Measurements from ENCODE around the gene PLCL1. TPM values are rescaled to one million over a fixed set of nuclear protein-coding genes. Genes with fewer than 3 reads are reported as not detected.

PLCL1 gene
- total and polyA plus RNA-seq, 2 donors from 2014 or later: 13.6 to 14.7 TPM

DNA sequence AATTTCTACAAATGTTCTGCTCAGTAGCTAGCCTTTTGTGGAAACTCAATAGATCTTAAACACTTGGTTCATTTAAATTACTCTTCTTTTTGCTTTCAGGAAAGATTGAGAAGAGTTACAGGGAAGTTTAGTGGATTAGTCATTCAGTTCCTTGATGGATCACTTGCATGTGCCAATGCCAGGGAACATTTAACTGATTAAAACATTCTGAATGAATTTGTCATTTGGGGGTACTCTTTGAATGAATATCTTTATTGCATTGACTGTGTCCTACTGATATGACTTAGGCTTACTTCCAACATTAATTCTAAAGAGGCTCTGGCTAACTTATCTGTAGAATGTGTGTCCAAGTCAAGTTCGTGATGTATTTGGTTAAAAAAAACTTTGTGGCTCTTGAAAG lies 199.8 kb downstream of the PLCL1 start:
- intact Hi-C loops (cut with DNase I): no loop called here
- Histone ChIP-seq H3K36me3 (ENCODE audit: control insufficient read depth in 2 of 3, insufficient read depth in 3 of 3, low read length in 3 of 3) (no peaks in the 10 kb centered on the region), H3K27me3 (ENCODE audit: control insufficient read depth, insufficient read depth, low read length) (no peaks in the 10 kb centered on the region), H3K9ac (ENCODE audit: low read length in 3 of 3) (no peak overlapping the region), H3K9me3 (ENCODE audit: control insufficient read depth in 2 of 3, insufficient read depth in 1 of 3, low read length in 3 of 3) (no peaks in the 10 kb centered on the region), H3K4me3 (ENCODE audit: low read length in 3 of 3) (no peak overlapping the region), H3K4me1 (ENCODE audit: control insufficient read depth in 2 of 3, insufficient read depth in 2 of 3, low read depth in 1 of 3, low read length in 3 of 3) (peaks cover 0 to 17% (median 0%) of the 10 kb centered on the region in 3 donors), H3K27ac (ENCODE audit: low read depth in 2 of 2, low read length in 2 of 2) (no peak overlapping the region)
- TF ChIP-seq, protein P1, sequence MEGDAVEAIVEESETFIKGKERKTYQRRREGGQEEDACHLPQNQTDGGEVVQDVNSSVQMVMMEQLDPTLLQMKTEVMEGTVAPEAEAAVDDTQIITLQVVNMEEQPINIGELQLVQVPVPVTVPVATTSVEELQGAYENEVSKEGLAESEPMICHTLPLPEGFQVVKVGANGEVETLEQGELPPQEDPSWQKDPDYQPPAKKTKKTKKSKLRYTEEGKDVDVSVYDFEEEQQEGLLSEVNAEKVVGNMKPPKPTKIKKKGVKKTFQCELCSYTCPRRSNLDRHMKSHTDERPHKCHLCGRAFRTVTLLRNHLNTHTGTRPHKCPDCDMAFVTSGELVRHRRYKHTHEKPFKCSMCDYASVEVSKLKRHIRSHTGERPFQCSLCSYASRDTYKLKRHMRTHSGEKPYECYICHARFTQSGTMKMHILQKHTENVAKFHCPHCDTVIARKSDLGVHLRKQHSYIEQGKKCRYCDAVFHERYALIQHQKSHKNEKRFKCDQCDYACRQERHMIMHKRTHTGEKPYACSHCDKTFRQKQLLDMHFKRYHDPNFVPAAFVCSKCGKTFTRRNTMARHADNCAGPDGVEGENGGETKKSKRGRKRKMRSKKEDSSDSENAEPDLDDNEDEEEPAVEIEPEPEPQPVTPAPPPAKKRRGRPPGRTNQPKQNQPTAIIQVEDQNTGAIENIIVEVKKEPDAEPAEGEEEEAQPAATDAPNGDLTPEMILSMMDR (IDR thresholded peaks at IDR 0.05; ENCODE audit: borderline replicate concordance, extremely low read depth, insufficient read depth): no peak
- FAIRE-seq: peak; percentile 17
- peak in 1 of 5 donors; percentile 15 for DNase-seq

DNA sequence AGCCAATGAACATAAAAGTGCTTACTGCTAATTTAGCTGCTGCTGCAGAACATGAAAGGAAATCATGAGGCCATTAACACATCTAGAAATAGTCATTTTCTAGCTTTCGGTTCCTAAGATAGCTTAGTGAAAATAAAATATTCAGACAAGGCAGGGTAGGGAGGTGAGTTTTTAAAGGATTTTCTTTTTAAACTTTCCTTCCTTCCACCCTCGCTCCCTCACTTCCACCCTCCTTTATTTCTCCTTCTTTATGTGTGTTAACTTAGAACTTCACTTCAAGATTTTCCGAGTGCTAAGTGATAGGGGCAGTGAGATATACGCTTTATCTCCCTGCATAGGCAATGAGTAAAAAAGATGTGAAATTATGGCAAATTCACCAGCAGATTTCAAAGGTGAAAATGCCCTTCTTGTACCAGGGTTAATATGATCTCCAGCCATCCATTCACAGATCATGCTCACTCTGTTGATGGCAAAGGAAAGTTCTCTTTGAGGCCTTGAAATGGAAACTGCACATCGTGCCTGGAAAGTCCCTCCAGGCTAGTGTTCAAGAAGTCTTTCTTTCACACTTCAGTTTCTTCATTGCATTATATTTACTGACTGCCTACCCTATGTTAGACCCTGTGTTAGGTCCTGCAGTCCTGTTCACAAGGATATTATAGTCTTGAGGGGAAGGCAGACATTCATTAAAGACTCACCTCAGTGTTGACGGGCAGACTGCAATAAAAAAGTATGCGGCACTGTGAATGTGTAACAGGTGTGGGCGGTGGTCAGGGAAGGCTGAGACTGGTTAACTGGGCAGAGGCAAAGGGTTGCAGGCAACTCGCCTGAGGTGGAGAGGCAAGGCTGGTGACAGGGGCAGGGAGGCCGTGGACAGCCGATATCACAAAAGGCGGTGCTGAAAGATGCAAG lies 200.8 kb downstream of the PLCL1 start:
- Histone ChIP-seq H3K4me3 (ENCODE audit: low read length in 3 of 3) (peak overlapping the region in 2 of 3 donors; percentile 0 to 21), H3K27me3 (ENCODE audit: control insufficient read depth, insufficient read depth, low read length) (no peaks in the 10 kb centered on the region), H3K9me3 (ENCODE audit: control insufficient read depth in 2 of 3, insufficient read depth in 1 of 3, low read length in 3 of 3) (no peaks in the 10 kb centered on the region), H3K36me3 (ENCODE audit: control insufficient read depth in 2 of 3, insufficient read depth in 3 of 3, low read length in 3 of 3) (no peaks in the 10 kb centered on the region), H3K9ac (ENCODE audit: low read length in 3 of 3) (no peak overlapping the region), H3K27ac (ENCODE audit: low read depth in 2 of 2, low read length in 2 of 2) (no peak overlapping the region), H3K4me1 (ENCODE audit: control insufficient read depth in 2 of 3, insufficient read depth in 2 of 3, low read depth in 1 of 3, low read length in 3 of 3) (peaks cover 0 to 17% (median 0%) of the 10 kb centered on the region in 3 donors)
- peak in 4 of 5 donors; percentile 19 to 71 (median 26) for DNase-seq
- intact Hi-C loops (cut with DNase I): no loop called here
- no peak for FAIRE-seq
- TF ChIP-seq, protein P1 (IDR thresholded peaks at IDR 0.05; ENCODE audit: borderline replicate concordance, extremely low read depth, insufficient read depth): no peak

DNA sequence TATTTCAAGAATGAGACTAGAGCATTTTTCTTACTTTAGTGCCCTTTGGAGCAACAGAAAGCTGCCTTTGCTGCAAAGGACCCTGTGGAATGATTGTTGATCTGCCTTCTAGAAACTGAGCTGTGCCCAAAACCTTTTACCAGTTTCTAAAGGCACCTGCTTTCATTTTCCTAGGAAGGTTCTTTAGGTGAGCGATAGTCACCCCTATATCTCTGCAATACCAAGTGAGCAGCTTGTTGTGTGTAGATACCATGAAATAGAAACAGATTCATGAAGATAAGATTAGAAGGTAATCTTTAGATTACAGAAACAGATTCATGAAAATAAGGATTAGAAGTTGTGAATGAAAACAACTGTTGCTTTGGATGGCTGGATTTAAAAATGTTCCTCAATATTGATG lies 202.3 kb downstream of the PLCL1 start:
- FAIRE-seq (no peak), DNase-seq (no peak)
- TF ChIP-seq, protein P1 (IDR thresholded peaks at IDR 0.05; ENCODE audit: borderline replicate concordance, extremely low read depth, insufficient read depth): no peak
- Histone ChIP-seq H3K9me3 (ENCODE audit: control insufficient read depth in 2 of 3, insufficient read depth in 1 of 3, low read length in 3 of 3) (peaks cover 0 to under 1% (median 0%) of the 10 kb centered on the region in 3 donors), H3K4me1 (ENCODE audit: control insufficient read depth in 2 of 3, insufficient read depth in 2 of 3, low read depth in 1 of 3, low read length in 3 of 3) (peaks cover 0 to 17% (median 0%) of the 10 kb centered on the region in 3 donors), H3K27ac (ENCODE audit: low read depth in 2 of 2, low read length in 2 of 2) (no peak overlapping the region), H3K36me3 (ENCODE audit: control insufficient read depth in 2 of 3, insufficient read depth in 3 of 3, low read length in 3 of 3) (no peaks in the 10 kb centered on the region), H3K27me3 (ENCODE audit: control insufficient read depth, insufficient read depth, low read length) (no peaks in the 10 kb centered on the region), H3K9ac (ENCODE audit: low read length in 3 of 3) (no peak overlapping the region), H3K4me3 (ENCODE audit: low read length in 3 of 3) (no peak overlapping the region)
- intact Hi-C loops (cut with DNase I): no loop called here

Data from kidney (tissue), 14 donors.